KBM-7 (cell line): ENCODE data around the gene UGGT2.

ENCODE experiments used
- DNase-seq: peaks from one replicate; pipeline ENCODE4 v3.0.0-alpha.2; 2015
- in situ Hi-C: fragments of 300-500 bp; cut with MboI; formaldehyde crosslinking; loops from 2 replicates; pipeline ENCODE4 v1.14.3; 2020; ENCODE audit warnings: low sequenced_read_pairs, low pct_unique_long_range_greater_than_20kb, mixed read lengths

Gene UGGT2

GRCh38 chr13:96053003-96053703, at the start of gene UGGT2:
TSS of gene UGGT2 (minus strand) at chr13:96053401. CDS start at chr13:96053312, 89 bp downstream.
- peak; percentile 80 for DNase-seq
- in situ Hi-C loops = no loop called here

- in situ Hi-C loops = no loop called here
Observed at GRCh38 chr13:96100457-96101220, 47.4 kb upstream of the UGGT2 start.

GRCh38 chr13:96093296-96094006, 40.2 kb upstream of the UGGT2 start:
- in situ Hi-C loops = no loop called here
- no peak for DNase-seq

More at GRCh38 chr13:96100457-96101220, 47.4 kb upstream of the UGGT2 start:
- DNase-seq = no peak

DNA sequence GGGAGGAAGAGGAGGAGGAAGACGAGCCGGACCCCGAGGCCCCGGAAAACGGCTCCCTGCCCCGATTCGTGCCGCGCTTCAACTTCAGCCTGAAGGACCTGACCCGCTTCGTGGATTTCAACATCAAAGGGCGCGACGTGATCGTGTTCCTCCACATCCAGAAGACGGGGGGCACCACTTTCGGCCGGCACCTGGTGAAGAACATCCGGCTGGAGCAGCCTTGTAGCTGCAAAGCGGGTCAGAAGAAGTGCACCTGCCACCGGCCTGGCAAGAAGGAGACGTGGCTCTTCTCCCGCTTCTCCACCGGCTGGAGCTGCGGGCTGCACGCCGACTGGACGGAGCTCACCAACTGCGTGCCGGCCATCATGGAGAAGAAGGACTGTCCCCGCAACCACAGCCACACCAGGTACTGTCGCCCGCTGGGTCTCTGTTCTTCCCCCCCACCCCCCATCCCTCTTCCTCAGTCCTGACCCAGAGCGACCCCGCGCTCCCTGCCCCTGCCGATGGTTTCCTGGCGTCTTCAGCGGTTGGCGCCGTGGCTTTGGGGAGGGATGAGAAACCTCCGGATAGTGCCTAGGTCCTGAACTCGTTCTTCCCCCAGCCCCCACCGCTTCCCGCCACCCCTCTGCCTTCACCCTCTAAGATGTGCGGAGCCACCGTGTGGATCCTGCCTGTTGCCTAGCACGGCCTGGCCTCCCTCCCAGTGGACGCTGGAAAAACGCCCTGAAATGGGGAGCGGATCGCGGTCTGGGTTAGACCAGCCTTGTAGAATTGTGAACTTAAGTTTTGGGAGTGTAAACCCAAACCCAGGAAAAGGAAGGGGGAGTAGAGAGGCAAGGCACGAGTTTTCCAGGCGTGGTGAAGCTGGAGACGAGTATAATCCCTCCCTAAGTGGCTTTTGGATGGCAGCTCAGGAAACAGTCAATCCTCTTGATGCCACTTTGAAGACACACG, 38.2 kb upstream of the UGGT2 start:
- no peak for DNase-seq
- in situ Hi-C loops = no loop called here

DNA sequence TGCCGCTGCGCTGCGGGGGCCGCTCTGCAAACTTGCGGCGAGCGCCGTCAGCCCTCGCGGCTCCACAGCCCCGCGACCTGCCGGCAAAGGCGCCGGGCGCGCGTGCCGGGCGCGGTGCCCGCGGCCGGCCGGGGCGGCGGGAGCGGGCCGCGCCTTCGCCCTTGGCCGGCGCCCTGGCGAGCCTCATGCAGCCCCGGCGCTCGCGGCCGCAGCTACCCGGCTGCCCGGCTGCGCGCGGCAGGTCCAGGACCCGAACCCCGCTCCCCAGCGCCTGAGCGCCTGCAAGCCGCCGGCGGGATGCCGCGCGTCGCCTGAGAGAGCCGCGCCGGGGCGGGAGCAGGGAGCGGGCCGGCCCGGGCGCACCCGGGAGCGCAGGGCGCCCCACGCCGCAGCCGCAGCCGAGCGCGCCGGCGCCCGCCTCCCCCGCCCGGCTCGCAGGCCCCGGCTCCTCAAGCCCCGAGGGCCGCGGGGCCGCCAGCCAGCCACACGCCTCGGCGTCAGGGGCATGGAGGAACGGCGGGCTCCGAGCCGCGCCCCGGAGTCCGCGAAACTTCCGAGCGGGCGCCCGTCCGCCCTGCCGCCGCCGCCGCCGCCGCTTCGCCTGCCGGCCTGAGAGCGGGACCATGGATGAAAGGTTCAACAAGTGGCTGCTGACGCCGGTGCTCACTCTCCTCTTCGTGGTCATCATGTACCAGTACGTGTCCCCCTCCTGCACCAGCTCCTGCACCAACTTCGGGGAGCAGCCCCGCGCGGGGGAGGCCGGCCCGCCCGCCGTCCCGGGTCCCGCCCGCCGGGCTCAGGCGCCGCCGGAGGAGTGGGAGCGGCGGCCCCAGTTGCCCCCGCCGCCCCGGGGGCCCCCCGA, 37.3 kb upstream of the UGGT2 start:
- peak; percentile 9 for DNase-seq
- in situ Hi-C loops = no loop called here

DNA sequence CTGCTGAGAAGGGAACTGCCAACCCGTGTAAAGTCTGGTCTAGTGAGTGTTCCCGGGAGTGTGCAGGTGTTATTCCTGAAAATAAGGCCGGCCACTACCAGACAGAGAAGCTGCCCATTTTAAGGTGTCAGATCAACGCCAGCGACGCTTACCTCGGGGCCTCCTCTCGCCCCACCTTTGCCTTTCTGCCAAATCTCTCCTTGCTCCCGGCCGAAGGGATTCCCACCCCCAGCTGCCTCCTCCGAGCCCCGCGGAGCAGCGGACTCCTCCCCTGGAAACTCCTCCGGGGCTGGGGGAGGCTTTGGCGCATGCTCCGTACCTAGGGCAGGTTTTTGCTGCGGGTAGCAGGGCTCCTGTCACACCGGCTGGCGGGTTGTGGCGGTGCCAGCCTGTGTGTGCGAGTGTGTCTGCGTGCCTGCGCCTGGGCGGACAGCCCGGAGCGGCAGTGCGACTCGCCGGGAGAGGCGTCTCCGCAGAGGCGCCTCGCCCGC, 36.6 kb upstream of the UGGT2 start, which contains the start of gene HS6ST3:
HS6ST3 (plus strand) TSS at position 359 of the 491 bp plus-strand sequence.
- in situ Hi-C loops = no loop called here
- peak; percentile 44 for DNase-seq

GRCh38 chr13:96089139-96089538, 35.9 kb upstream of the UGGT2 start:
- in situ Hi-C loops = no loop called here

DNA sequence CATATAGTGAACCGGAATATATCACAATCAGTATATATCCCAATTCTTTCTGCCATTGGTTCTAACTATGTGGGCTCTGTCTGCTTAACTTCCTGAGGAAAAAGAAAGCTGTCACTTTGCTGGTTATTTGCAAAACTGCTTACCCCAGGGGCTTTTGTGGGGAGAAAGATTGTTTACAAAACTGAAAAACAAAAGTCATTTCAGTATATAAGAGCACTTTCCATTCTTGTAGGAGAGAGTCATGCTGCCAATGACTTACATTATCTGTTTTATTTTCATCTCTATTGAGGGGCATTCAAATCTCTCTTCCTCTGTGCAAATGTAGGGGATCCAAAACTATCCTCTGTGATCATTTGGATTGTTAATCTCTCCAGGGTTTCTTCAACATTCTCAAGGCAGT, 33.5 kb upstream of the UGGT2 start:
- in situ Hi-C loops = no loop called here
- DNase-seq = no peak

More at GRCh38 chr13:96089139-96089538, 35.9 kb upstream of the UGGT2 start:
- DNase-seq = no peak

GRCh38 chr13:96082640-96083039, 29.4 kb upstream of the UGGT2 start:
- no peak for DNase-seq

GRCh38 chr13:96081888-96082287, 28.7 kb upstream of the UGGT2 start:
- in situ Hi-C loops = no loop called here

More at GRCh38 chr13:96082640-96083039, 29.4 kb upstream of the UGGT2 start:
- in situ Hi-C loops = no loop called here

GRCh38 chr13:96080676-96081075, 27.5 kb upstream of the UGGT2 start:
- in situ Hi-C loops = no loop called here

More at GRCh38 chr13:96081888-96082287, 28.7 kb upstream of the UGGT2 start:
- no peak for DNase-seq

DNA sequence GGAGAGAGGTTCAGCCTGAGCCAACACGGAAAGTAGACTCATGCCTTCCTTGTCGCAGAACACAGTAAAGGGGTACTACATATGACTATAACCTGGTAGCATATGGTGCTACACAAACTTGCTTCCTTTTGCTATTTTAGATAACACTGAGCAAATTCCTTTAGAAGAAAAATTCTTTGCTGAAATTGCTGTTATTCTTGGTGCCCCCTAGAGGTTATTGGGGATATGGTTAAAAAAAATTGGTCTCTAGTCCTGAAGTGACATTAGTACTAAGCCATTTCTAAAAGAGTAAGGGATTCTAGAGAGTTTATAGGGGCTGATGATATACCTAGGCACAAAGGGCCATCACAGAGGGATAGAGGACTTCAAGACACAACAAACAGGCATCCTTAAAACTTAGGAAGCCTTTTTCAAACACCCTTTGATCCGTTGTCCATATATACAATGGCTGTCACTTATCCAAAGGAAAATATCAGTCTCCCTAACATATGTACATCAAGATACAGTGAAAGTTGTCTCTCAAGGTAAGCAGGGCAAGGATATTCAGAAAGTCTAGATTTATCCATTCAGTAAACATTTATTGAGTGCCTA, 22.8 kb upstream of the UGGT2 start:
- in situ Hi-C loops = no loop called here
- DNase-seq = peak; percentile 35

More at GRCh38 chr13:96080676-96081075, 27.5 kb upstream of the UGGT2 start:
- no peak for DNase-seq

DNA sequence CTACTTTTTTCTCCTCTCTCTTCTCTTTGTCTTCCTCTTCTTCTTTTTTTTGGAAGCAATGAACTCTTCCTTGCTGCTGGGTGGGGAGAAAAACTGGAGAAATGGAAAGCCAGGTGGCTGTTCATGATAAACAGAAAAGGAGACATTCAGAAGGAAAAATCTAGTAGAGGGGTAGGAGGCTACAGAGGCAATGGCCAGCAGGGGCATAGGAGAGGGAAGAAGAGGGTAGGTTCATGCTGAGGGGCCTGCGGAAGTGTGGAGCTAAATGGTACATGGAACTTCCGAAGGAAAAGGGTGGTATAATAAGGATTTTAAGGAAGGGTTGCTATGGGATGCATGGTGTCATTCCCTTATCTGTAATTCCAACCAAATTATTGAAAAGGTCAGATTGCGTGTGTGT, 19.2 kb upstream of the UGGT2 start:
- in situ Hi-C loops = no loop called here
- DNase-seq = no peak

DNA sequence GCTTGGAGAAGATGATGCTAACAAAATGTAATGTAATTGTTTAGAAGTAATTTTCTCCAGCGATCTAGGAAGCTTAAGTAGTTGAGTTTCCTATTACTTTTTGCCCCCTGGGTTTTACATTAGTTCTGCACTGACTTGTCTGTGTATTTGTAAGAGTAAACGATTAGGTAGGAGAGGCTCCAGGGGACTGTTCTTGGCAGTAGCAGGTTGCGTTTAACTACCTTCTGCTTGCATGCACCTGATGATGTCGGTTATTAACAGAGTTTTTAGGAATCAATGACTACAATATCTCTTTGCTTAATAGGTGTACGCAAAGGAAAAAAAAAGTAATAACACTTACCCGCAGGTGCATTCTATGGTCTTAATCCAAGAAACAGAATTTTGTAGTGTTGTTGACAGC, 18.3 kb upstream of the UGGT2 start:
- in situ Hi-C loops = no loop called here
- no peak for DNase-seq

GRCh38 chr13:96068729-96069128, 15.5 kb upstream of the UGGT2 start:
- DNase-seq = no peak
- in situ Hi-C loops = no loop called here

DNA sequence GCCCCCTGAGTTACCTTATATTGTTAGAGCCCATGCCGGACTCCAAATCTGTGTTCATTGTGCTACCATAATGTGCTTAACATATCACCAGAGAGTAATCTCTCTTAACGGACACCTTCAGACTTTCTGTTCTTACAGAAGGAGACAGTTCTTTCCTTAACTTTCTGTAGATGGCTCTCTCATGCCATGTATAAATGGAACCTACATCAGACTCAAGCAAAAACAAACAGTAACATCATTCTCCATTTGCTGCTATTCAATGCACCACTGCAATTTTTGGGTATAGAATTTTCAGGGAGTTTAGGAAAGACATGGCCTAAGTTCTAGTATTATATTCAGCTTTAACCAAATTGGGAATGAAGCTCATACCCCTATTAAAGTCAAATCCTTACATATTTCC, 12.6 kb upstream of the UGGT2 start:
- in situ Hi-C loops = no loop called here
- no peak for DNase-seq

DNA sequence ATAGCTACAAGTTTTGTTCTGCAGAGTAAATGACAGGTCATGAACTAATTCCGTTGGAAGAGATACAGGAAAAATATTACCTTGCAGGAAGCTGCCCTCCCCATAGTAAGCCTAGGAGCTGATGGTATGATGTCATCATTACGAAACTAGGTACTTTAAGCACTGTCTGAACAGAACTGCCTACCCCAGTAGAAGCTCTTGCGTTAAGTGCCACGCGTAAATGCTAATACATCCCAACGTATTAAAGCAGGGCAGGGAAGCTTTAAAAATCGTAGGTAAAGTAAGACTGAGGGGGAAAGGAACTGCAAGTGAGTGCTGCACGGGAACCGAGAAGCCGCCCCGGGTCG, 572 bp downstream of the UGGT2 start:
- in situ Hi-C loops = no loop called here
- peak; percentile 61 for DNase-seq
